ENCODE measurements around the gene ST14. TPM values are rescaled to one million over a fixed set of nuclear protein-coding genes. Genes with fewer than 3 reads are reported as not detected.

ST14 gene
- total RNA-seq, 1 experiment from 2014 or later: 33.9 TPM

DNA sequence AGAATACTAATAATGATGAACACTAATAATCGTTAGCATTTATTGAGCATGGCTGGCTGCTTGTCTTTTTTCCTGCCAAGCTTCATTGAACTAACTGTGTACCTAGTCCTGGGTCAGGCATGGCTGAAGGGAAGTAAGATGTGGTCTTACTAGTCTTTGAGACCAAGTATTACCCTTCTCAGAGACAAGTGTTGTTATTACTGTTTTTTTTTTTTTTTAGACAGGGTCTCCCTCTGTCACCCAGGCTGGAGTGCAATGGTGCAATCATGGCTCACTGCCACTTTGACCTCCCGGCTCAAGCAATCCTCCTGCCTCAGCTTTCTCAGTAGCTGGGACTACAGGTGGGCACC, 4.6 kb downstream of the ST14 start:
- POLR2A ChIA-PET: interaction anchor here (0.5 kb wide), 1 partner anchor 177 kb away, joined by 4 read pairs; no protein-coding TSS in a partner anchor
- Mint-ChIP-seq H3K4me1 (peaks cover 27% of the 10 kb centered on the region), H3K36me3 (no peaks in the 10 kb centered on the region), H3K4me3 (no peak overlapping the region), H3K27ac (no peak overlapping the region), H3K9me3 (no peaks in the 10 kb centered on the region), H3K27me3 (ENCODE audit: low read depth) (peaks cover 62% of the 10 kb centered on the region)
- CTCF ChIA-PET: interaction anchor here (0.8 to 1.2 kb wide), 3 partner anchors 13 to 48 kb away, joined by 3 to 5 read pairs (median 3); no protein-coding TSS in a partner anchor
- TF ChIP-seq, protein P1, sequence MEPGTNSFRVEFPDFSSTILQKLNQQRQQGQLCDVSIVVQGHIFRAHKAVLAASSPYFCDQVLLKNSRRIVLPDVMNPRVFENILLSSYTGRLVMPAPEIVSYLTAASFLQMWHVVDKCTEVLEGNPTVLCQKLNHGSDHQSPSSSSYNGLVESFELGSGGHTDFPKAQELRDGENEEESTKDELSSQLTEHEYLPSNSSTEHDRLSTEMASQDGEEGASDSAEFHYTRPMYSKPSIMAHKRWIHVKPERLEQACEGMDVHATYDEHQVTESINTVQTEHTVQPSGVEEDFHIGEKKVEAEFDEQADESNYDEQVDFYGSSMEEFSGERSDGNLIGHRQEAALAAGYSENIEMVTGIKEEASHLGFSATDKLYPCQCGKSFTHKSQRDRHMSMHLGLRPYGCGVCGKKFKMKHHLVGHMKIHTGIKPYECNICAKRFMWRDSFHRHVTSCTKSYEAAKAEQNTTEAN (CRISPR knock-in tag; IDR thresholded peaks at IDR 0.05): no peak
- TF ChIP-seq TCF7 (CRISPR knock-in tag; IDR thresholded peaks at IDR 0.05; ENCODE audit: low read depth) (no peak), ZNF416 (CRISPR knock-in tag; IDR thresholded peaks at IDR 0.05) (no peak), ZNF219 (CRISPR knock-in tag; IDR thresholded peaks at IDR 0.05; ENCODE audit: borderline replicate concordance) (no peak), CREB1 (CRISPR knock-in tag; IDR thresholded peaks at IDR 0.05) (no peak), ZNF423 (CRISPR knock-in tag; IDR thresholded peaks at IDR 0.05) (no peak), OVOL2 (CRISPR knock-in tag; IDR thresholded peaks at IDR 0.05; ENCODE audit: borderline replicate concordance) (no peak), TEAD4 (CRISPR knock-in tag; IDR thresholded peaks at IDR 0.05) (no peak), ELF4 (CRISPR knock-in tag; IDR thresholded peaks at IDR 0.05; ENCODE audit: low read depth) (no peak), ZNF121 (CRISPR knock-in tag; IDR thresholded peaks at IDR 0.05) (no peak)
- TF ChIP-seq, protein P2, sequence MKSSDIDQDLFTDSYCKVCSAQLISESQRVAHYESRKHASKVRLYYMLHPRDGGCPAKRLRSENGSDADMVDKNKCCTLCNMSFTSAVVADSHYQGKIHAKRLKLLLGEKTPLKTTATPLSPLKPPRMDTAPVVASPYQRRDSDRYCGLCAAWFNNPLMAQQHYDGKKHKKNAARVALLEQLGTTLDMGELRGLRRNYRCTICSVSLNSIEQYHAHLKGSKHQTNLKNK (CRISPR knock-in tag; IDR thresholded peaks at IDR 0.05): no peak
- TF ChIP-seq, protein P3, sequence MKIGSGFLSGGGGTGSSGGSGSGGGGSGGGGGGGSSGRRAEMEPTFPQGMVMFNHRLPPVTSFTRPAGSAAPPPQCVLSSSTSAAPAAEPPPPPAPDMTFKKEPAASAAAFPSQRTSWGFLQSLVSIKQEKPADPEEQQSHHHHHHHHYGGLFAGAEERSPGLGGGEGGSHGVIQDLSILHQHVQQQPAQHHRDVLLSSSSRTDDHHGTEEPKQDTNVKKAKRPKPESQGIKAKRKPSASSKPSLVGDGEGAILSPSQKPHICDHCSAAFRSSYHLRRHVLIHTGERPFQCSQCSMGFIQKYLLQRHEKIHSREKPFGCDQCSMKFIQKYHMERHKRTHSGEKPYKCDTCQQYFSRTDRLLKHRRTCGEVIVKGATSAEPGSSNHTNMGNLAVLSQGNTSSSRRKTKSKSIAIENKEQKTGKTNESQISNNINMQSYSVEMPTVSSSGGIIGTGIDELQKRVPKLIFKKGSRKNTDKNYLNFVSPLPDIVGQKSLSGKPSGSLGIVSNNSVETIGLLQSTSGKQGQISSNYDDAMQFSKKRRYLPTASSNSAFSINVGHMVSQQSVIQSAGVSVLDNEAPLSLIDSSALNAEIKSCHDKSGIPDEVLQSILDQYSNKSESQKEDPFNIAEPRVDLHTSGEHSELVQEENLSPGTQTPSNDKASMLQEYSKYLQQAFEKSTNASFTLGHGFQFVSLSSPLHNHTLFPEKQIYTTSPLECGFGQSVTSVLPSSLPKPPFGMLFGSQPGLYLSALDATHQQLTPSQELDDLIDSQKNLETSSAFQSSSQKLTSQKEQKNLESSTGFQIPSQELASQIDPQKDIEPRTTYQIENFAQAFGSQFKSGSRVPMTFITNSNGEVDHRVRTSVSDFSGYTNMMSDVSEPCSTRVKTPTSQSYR (CRISPR knock-in tag; IDR thresholded peaks at IDR 0.05): no peak
- ATAC-seq (no peak), DNase-seq (ENCODE audit: low spot score) (no peak)

DNA sequence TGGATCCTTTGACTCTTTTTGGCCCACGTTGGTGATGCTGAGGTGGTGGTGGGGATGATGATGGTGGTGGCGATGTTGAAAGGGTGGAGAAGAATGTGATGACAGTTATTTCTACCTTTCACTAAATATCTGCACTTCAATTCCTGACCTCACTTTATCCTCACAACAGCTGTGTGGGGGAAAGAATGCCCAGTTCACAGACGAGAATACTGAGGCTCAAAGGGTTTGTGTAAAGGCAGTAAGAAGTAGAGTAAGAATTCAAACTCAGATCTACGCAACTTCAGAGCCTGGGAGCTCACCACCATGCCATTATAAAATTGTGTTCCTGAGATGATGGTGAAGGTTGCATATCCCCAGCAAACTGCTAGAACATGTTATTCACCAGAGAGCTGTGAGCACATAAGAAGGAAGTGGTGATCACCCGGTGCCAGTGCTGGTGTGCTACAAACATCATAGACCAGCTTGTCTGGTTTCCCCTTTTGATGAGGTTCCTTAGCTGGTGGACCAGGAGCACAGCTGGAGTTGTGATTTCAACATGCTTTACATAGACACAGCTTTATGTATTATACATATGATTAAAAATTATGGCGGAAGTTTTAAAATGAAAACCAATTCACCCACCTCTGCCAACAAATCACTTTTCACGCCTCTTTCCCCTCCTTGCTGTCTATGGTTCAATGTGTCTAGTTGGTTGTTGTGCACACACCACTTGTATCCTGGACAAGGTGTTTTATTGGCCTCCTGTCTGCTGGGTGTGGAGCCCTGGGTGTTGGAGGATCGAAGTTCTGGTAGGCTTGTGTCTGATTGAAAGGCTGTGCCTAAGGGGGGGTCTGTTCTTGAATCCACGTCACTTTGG, 6.2 kb downstream of the ST14 start:
- POLR2A ChIA-PET: no interaction called here
- H3K27me3 Mint-ChIP-seq (ENCODE audit: low read depth): peaks cover 68% of the 10 kb centered on the region

More for the DNA sequence above, 6.2 kb downstream of the ST14 start:
- no peak for DNase-seq (ENCODE audit: low spot score)
- TF ChIP-seq, protein P4, sequence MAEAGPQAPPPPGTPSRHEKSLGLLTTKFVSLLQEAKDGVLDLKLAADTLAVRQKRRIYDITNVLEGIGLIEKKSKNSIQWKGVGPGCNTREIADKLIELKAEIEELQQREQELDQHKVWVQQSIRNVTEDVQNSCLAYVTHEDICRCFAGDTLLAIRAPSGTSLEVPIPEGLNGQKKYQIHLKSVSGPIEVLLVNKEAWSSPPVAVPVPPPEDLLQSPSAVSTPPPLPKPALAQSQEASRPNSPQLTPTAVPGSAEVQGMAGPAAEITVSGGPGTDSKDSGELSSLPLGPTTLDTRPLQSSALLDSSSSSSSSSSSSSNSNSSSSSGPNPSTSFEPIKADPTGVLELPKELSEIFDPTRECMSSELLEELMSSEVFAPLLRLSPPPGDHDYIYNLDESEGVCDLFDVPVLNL (CRISPR knock-in tag; IDR thresholded peaks at IDR 0.05; ENCODE audit: borderline replicate concordance, low read depth): no peak
- TF ChIP-seq, protein P5, sequence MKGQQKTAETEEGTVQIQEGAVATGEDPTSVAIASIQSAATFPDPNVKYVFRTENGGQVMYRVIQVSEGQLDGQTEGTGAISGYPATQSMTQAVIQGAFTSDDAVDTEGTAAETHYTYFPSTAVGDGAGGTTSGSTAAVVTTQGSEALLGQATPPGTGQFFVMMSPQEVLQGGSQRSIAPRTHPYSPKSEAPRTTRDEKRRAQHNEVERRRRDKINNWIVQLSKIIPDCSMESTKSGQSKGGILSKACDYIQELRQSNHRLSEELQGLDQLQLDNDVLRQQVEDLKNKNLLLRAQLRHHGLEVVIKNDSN (CRISPR knock-in tag; IDR thresholded peaks at IDR 0.05): no peak
- no peak for TF ChIP-seq GTF2I (CRISPR knock-in tag; conservative IDR thresholded peaks at IDR 0.05)
- TF ChIP-seq, protein P6, sequence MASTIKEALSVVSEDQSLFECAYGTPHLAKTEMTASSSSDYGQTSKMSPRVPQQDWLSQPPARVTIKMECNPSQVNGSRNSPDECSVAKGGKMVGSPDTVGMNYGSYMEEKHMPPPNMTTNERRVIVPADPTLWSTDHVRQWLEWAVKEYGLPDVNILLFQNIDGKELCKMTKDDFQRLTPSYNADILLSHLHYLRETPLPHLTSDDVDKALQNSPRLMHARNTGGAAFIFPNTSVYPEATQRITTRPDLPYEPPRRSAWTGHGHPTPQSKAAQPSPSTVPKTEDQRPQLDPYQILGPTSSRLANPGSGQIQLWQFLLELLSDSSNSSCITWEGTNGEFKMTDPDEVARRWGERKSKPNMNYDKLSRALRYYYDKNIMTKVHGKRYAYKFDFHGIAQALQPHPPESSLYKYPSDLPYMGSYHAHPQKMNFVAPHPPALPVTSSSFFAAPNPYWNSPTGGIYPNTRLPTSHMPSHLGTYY (CRISPR knock-in tag; IDR thresholded peaks at IDR 0.05): no peak
- TF ChIP-seq GRHL2 (CRISPR knock-in tag; IDR thresholded peaks at IDR 0.05; ENCODE audit: insufficient replicate concordance, severe bottlenecking): no peak
- no peak for TF ChIP-seq CREM (CRISPR knock-in tag; IDR thresholded peaks at IDR 0.05)
- TF ChIP-seq MYBL2 (CRISPR knock-in tag; IDR thresholded peaks at IDR 0.05): no peak
- TF ChIP-seq CREB1 (CRISPR knock-in tag; IDR thresholded peaks at IDR 0.05): no peak
- Mint-ChIP-seq H3K4me3 (no peak overlapping the region), H3K9me3 (no peaks in the 10 kb centered on the region), H3K36me3 (no peaks in the 10 kb centered on the region), H3K27ac (no peak overlapping the region), H3K4me1 (peaks cover 22% of the 10 kb centered on the region)
- CTCF ChIA-PET: interaction anchor here (1.0 kb wide), 1 partner anchor 33 kb away, joined by 4 read pairs; no protein-coding TSS in a partner anchor
- no peak for ATAC-seq
